Suprapubic skin (tissue), 4 donors: Measurements from ENCODE around the gene CASP3. TPM values are rescaled to one million over a fixed set of nuclear protein-coding genes. Genes with fewer than 3 reads are reported as not detected.
"Not testable (repeated sequence)": the region's sequence is repeated elsewhere in the genome, so short reads cannot be mapped to it uniquely, and the experiment has no call there.

Experiments
- DNase-seq, 2 donors: peaks; one replicate each; pipeline ENCODE4 v3.0.0-alpha.2; 2019; ENCODE audit warnings: low spot score in 2 of 2
- H3K27ac ChIP-seq: fragments of 200-600 bp; sonication (generic); one replicate; pipeline ENCODE4 v1.5.1; 2019
- H3K27me3 ChIP-seq: fragments of 200-600 bp; sonication (generic); one replicate; pipeline ENCODE4 v1.5.1; 2019
- H3K36me3 ChIP-seq: fragments of 200-600 bp; sonication (generic); one replicate; pipeline ENCODE4 v1.5.1; 2019
- H3K4me1 ChIP-seq: fragments of 200-600 bp; sonication (generic); one replicate; pipeline ENCODE4 v1.5.1; 2019
- H3K4me3 ChIP-seq: fragments of 200-600 bp; sonication (generic); one replicate; pipeline ENCODE4 v1.5.1; 2019; ENCODE audit warnings: mild to moderate bottlenecking
- H3K9me3 ChIP-seq: fragments of 200-600 bp; sonication (generic); one replicate; pipeline ENCODE4 v1.5.1; 2019
- EP300 ChIP-seq: sonication (generic); formaldehyde crosslinking; IDR thresholded peaks from one replicate; pipeline ENCODE4 v1.6.1; 2017; ENCODE audit warnings: antibody characterized with exemption
- POLR2A ChIP-seq, 2 donors: fragments of 450-650 bp; IDR thresholded peaks; one replicate each; pipeline ENCODE4 v1.6.1; 2017; ENCODE audit warnings: antibody characterized with exemption in 2 of 2, mild to moderate bottlenecking in 2 of 2, moderate library complexity in 2 of 2
- POLR2AphosphoS5 ChIP-seq, 3 donors: sonication (generic); formaldehyde crosslinking; IDR thresholded peaks; one replicate each; pipeline ENCODE4 v1.6.1; 2017; ENCODE audit warnings: antibody characterized with exemption in 3 of 3
- WGBS: methylation state at CpG from one replicate; pipeline ENCODE4 v1.1.5; 2018; 5-methylcytosine and 5-hydroxymethylcytosine counted together
- total RNA-seq, 4 donors: library from RNA; depleted of rRNA; stranded (reverse); fragments of >200 nt; gene quantifications; one replicate each; pipeline ENCODE4 v1.1.0, GENCODE V29; 2016
- TF ChIP-seq, protein P1 (sequence below), 2 donors: fragments of 200-600 bp in 1 of 2; fragments of 450-650 bp in 1 of 2; sonication (generic) in 1 of 2; IDR thresholded peaks; one replicate each; pipeline ENCODE4 v1.5.1; 2016 to 2019; ENCODE audit warnings: antibody characterized with exemption in 2 of 2, mild to moderate bottlenecking in 1 of 2, moderate library complexity in 1 of 2

The CASP3 gene
- total RNA-seq, 4 donors from 2014 or later, result 13.4 to 16.6 (median 15.0) TPM

DNA sequence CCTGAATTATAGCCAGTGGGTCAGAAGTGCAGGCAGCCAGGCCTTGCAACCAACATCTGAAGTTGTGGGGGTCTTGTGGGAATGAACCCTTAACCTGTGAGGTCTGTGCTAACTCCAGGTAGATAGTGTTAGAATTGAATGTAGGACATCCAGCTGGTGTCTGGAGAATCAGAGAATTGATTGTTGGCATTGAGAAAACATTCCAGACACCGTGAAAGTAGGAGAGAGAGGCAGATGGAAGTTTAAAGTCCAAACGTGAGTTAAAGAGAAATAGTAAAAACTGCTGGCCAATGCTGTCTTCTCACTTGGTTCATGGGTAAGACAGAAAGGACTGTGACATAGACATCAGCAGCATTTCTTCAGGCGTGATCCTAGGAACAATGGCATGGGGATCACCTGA lies 27.7 kb downstream of the CASP3 start:
- no peak for DNase-seq
- H3K27me3 ChIP-seq, result no peaks in the 10 kb centered on the region
- no peak overlapping the region for H3K4me3 ChIP-seq
- 74% methylated on average over 3 of the region's 3 CpGs for whole genome bisulfite sequencing
- peaks cover 8% of the 10 kb centered on the region for H3K36me3 ChIP-seq
- no peaks in the 10 kb centered on the region for H3K4me1 ChIP-seq
- TF ChIP-seq EP300, result no peak
- TF ChIP-seq, protein P1, sequence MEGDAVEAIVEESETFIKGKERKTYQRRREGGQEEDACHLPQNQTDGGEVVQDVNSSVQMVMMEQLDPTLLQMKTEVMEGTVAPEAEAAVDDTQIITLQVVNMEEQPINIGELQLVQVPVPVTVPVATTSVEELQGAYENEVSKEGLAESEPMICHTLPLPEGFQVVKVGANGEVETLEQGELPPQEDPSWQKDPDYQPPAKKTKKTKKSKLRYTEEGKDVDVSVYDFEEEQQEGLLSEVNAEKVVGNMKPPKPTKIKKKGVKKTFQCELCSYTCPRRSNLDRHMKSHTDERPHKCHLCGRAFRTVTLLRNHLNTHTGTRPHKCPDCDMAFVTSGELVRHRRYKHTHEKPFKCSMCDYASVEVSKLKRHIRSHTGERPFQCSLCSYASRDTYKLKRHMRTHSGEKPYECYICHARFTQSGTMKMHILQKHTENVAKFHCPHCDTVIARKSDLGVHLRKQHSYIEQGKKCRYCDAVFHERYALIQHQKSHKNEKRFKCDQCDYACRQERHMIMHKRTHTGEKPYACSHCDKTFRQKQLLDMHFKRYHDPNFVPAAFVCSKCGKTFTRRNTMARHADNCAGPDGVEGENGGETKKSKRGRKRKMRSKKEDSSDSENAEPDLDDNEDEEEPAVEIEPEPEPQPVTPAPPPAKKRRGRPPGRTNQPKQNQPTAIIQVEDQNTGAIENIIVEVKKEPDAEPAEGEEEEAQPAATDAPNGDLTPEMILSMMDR (IDR thresholded peaks at IDR 0.05), result no peak
- TF ChIP-seq POLR2A (IDR thresholded peaks at IDR 0.05), result no peak
- TF ChIP-seq POLR2AphosphoS5 (IDR thresholded peaks at IDR 0.05), result no peak
- no peak overlapping the region for H3K27ac ChIP-seq
- no peaks in the 10 kb centered on the region for H3K9me3 ChIP-seq

DNA sequence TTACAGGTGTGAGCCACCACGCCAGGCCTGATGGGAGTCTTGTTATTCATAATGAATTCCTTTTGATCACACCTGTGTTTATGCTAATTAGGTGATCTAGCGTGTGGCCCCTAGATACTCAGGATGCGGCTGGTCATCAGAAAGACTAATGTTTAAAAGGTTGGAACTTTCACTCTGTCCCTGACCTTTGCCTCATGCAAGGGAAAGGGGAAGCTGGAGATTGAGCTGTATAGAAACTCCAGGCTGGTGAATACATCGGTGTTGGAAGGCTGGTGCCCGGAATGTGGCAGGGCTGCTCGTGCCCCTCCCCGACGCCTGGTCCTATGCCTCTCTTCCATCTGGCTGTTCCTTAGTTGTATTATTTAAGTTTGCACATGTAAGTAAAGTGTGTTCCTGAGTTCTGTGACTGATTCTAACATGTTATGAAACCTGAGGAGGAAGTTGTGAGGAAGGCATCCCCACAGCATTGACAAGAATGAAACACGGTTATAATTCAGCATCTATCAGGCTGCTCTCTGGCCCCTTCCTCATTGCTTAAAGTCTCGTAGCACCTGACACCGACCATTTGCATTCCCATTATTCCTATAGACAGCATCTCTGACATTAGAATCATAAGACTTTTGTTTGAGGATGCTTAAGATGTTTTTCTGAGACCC lies 28.9 kb downstream of the CASP3 start:
- no peak for DNase-seq
- WGBS, result 93% methylated on average over 7 of the region's 11 CpGs
- TF ChIP-seq EP300 (no peak), POLR2A (IDR thresholded peaks at IDR 0.05) (no peak), POLR2AphosphoS5 (IDR thresholded peaks at IDR 0.05) (no peak)
- TF ChIP-seq, protein P1 (IDR thresholded peaks at IDR 0.05), result no peak
- Histone ChIP-seq H3K27me3 (no peaks in the 10 kb centered on the region), H3K27ac (no peak overlapping the region), H3K36me3 (peaks cover 7% of the 10 kb centered on the region), H3K4me3 (no peak overlapping the region), H3K4me1 (no peaks in the 10 kb centered on the region), H3K9me3 (no peaks in the 10 kb centered on the region)

DNA sequence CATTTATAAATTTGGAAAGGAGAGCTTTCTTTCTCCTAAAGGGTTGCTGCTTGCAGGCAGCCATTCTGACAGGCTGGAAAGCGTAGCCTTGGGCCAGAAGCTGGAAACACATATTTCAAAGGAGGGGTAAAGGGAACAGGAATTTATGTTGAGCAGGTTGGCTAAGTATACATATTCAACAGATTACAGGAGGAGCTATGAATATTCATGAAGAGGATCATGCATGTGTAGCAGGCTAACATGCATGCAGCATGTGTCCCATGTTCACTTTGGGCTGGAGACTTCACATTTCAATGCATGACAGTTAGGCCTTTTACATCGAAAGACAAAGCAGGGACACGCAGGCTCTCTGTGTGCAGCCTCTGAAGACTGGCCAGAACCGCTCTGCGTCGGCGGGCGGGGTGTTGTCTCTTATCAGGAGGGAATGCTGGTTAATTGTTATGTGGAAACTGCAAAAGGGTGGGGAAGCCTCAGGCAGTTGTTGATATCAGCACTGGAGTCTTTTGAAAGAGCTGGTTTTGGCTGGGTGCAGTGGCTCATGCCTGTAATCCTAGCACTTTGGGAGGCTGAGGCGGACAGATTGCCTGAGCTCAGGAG lies 31.5 kb downstream of the CASP3 start:
- H3K36me3 ChIP-seq, result no peaks in the 10 kb centered on the region
- TF ChIP-seq EP300 (no peak), POLR2AphosphoS5 (IDR thresholded peaks at IDR 0.05) (no peak), POLR2A (IDR thresholded peaks at IDR 0.05) (no peak)
- TF ChIP-seq, protein P1 (IDR thresholded peaks at IDR 0.05), result no peak
- no peaks in the 10 kb centered on the region for H3K4me1 ChIP-seq
- no peak for DNase-seq
- WGBS, result 41% methylated on average over 9 of the region's 9 CpGs
- no peaks in the 10 kb centered on the region for H3K27me3 ChIP-seq
- H3K4me3 ChIP-seq, result no peak overlapping the region
- no peak overlapping the region for H3K27ac ChIP-seq
- H3K9me3 ChIP-seq, result peaks cover 3% of the 10 kb centered on the region

- DNase-seq, result no peak
- Histone ChIP-seq H3K9me3 (peaks cover 3% of the 10 kb centered on the region), H3K36me3 (no peaks in the 10 kb centered on the region), H3K4me1 (no peaks in the 10 kb centered on the region), H3K27me3 (no peaks in the 10 kb centered on the region), H3K4me3 (no peak overlapping the region), H3K27ac (no peak overlapping the region)
- TF ChIP-seq POLR2A (IDR thresholded peaks at IDR 0.05) (no peak), EP300 (no peak), POLR2AphosphoS5 (IDR thresholded peaks at IDR 0.05) (no peak)
- TF ChIP-seq, protein P1 (IDR thresholded peaks at IDR 0.05), result no peak
- WGBS, result 86% methylated on average over 12 of the region's 12 CpGs
These were observed 32.4 kb downstream of the CASP3 start for GRCh38 chr4:184616633-184617551.

DNA sequence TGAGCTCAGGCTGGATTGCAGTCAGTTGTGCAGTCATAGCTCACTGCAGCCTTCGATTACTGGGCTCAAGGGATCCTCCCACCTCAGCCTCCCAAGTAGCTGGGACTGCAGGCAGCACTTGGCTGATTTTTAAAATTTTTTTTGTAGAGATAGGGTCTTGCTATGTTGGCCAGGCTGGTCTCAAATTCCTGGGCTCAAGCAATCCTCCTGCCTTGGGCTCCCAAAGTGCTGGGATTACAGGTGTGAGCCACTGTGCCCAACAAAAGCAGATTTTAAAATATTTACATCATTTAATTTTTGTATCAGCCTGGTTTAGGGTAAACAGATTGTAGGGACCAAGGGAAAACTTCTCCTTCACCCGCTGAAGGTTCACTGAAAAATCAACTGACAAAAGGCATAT lies 33.1 kb downstream of the CASP3 start:
- WGBS, result 87% methylated on average over 2 of the region's 2 CpGs
- not testable (repeated sequence) for H3K9me3 ChIP-seq, H3K36me3 ChIP-seq, H3K4me3 ChIP-seq, DNase-seq, H3K4me1 ChIP-seq, H3K27me3 ChIP-seq, H3K27ac ChIP-seq
